ENCODE measurements around the gene TMEM80.

DNA sequence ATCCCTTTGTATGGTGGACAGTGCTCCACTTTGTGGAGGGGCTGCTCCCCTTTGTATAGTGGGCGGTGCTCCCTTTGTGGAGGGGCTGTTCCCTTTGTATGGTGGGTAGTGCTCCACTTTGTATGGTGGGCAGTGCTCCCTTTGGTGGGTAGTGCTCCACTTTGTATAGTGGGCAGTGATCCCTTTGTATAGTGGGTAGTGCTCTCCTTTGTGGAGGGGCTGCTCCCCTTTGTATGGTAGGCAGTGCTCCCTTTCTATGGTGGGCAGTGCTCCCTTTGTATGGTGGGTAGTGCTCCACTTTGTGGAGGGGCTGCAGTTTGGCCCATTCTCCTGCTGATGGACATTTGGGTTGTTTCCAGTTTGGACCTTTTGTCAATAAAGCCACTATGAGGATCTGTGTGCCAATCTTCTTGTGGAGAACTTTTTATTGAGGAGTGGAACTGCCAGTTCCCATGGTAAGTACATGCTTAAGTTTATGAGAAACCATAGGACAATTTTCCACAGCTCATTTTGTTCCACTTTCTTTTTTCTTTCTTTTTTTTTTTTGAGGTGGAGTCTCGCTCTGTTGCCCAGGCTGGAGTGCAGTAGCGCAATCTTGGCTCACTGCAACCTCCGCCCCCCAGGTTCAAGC is 47.1 kb downstream of the TMEM80 start:
- TF ChIP-seq, protein P1, sequence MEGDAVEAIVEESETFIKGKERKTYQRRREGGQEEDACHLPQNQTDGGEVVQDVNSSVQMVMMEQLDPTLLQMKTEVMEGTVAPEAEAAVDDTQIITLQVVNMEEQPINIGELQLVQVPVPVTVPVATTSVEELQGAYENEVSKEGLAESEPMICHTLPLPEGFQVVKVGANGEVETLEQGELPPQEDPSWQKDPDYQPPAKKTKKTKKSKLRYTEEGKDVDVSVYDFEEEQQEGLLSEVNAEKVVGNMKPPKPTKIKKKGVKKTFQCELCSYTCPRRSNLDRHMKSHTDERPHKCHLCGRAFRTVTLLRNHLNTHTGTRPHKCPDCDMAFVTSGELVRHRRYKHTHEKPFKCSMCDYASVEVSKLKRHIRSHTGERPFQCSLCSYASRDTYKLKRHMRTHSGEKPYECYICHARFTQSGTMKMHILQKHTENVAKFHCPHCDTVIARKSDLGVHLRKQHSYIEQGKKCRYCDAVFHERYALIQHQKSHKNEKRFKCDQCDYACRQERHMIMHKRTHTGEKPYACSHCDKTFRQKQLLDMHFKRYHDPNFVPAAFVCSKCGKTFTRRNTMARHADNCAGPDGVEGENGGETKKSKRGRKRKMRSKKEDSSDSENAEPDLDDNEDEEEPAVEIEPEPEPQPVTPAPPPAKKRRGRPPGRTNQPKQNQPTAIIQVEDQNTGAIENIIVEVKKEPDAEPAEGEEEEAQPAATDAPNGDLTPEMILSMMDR (IDR thresholded peaks at IDR 0.05): no peak
- TF ChIP-seq, protein P2, sequence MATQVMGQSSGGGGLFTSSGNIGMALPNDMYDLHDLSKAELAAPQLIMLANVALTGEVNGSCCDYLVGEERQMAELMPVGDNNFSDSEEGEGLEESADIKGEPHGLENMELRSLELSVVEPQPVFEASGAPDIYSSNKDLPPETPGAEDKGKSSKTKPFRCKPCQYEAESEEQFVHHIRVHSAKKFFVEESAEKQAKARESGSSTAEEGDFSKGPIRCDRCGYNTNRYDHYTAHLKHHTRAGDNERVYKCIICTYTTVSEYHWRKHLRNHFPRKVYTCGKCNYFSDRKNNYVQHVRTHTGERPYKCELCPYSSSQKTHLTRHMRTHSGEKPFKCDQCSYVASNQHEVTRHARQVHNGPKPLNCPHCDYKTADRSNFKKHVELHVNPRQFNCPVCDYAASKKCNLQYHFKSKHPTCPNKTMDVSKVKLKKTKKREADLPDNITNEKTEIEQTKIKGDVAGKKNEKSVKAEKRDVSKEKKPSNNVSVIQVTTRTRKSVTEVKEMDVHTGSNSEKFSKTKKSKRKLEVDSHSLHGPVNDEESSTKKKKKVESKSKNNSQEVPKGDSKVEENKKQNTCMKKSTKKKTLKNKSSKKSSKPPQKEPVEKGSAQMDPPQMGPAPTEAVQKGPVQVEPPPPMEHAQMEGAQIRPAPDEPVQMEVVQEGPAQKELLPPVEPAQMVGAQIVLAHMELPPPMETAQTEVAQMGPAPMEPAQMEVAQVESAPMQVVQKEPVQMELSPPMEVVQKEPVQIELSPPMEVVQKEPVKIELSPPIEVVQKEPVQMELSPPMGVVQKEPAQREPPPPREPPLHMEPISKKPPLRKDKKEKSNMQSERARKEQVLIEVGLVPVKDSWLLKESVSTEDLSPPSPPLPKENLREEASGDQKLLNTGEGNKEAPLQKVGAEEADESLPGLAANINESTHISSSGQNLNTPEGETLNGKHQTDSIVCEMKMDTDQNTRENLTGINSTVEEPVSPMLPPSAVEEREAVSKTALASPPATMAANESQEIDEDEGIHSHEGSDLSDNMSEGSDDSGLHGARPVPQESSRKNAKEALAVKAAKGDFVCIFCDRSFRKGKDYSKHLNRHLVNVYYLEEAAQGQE (IDR thresholded peaks at IDR 0.05; ENCODE audit: insufficient read depth in 1 of 2, low read depth in 2 of 2, low read length in 1 of 2): no peak
- TF ChIP-seq POLR2AphosphoS5 (IDR thresholded peaks at IDR 0.05; ENCODE audit: low read depth, low read length) (no peak), SIN3A (IDR thresholded peaks at IDR 0.05; ENCODE audit: borderline replicate concordance, insufficient read depth, low read depth, low read length) (no peak), TCF7L2 (IDR thresholded peaks at IDR 0.05; ENCODE audit: low read depth, low read length) (no peak)
